Jurkat, Clone E6-1 (cell line): Measurements from ENCODE around the gene MMP19.

Experiments used
- DNase-seq: peaks from one replicate; pipeline ENCODE4 v3.0.0-alpha.2; 2011; ENCODE audit warnings: low read depth, low spot score
- H3K4me3 ChIP-seq: 2 replicates; pipeline ENCODE4 v1.5.1; 2011; ENCODE audit warnings: mild to moderate bottlenecking, low read length, control low read depth, moderate library complexity

MMP19 gene

GRCh38 chr12:55818140-55818728 lies 24.5 kb downstream of the MMP19 start:
- peak overlapping the region; percentile 100 for H3K4me3 ChIP-seq

GRCh38 chr12:55817345-55818139 lies 25.2 kb downstream of the MMP19 start, which contains the start of the genes ORMDL2 and SARNP:
ORMDL2 (plus strand) TSS chr12:55818041; CDS start chr12:55819000, 959 bp downstream.
SARNP (minus strand) TSS chr12:55817724; CDS start chr12:55817701, 23 bp downstream.
- peak within 1 kb of the TSS; percentile 100 for H3K4me3 ChIP-seq
- DNase-seq: peak; percentile 100

More at GRCh38 chr12:55818140-55818728, 24.5 kb downstream of the MMP19 start:
- no peak for DNase-seq

GRCh38 chr12:55816881-55817344 lies 25.8 kb downstream of the MMP19 start:
- H3K4me3 ChIP-seq: peak overlapping the region; percentile 100
- no peak for DNase-seq

- no peak overlapping the region for H3K4me3 ChIP-seq
- no peak for DNase-seq
These were observed 27.3 kb downstream of the MMP19 start for GRCh38 chr12:55815473-55815872.

- H3K4me3 ChIP-seq: no peak overlapping the region
- DNase-seq: no peak
These were observed 28.5 kb downstream of the MMP19 start for GRCh38 chr12:55814257-55814656.

- H3K4me3 ChIP-seq: no peak overlapping the region
- DNase-seq: no peak
These were observed 30.6 kb downstream of the MMP19 start for GRCh38 chr12:55812088-55812487.

- H3K4me3 ChIP-seq: no peak overlapping the region
- DNase-seq: no peak
These were observed 33.5 kb downstream of the MMP19 start for GRCh38 chr12:55809274-55809673.

GRCh38 chr12:55806982-55807381 lies 35.8 kb downstream of the MMP19 start:
- no peak for DNase-seq
- no peak overlapping the region for H3K4me3 ChIP-seq

GRCh38 chr12:55797550-55797949 lies 45.2 kb downstream of the MMP19 start:
- no peak overlapping the region for H3K4me3 ChIP-seq
- DNase-seq: no peak

GRCh38 chr12:55797068-55797467 lies 45.7 kb downstream of the MMP19 start:
- DNase-seq: peak; percentile 27
- no peak overlapping the region for H3K4me3 ChIP-seq

- DNase-seq: no peak
- no peak overlapping the region for H3K4me3 ChIP-seq
These were observed 46.8 kb downstream of the MMP19 start for GRCh38 chr12:55795950-55796349.

- DNase-seq: no peak
- no peak overlapping the region for H3K4me3 ChIP-seq
These were observed 52.8 kb downstream of the MMP19 start for GRCh38 chr12:55789893-55790292.

GRCh38 chr12:55789171-55789570 lies 53.6 kb downstream of the MMP19 start:
- no peak for DNase-seq

GRCh38 chr12:55788546-55788945 lies 54.2 kb downstream of the MMP19 start:
- DNase-seq: no peak
- no peak overlapping the region for H3K4me3 ChIP-seq

More at GRCh38 chr12:55789171-55789570, 53.6 kb downstream of the MMP19 start:
- no peak overlapping the region for H3K4me3 ChIP-seq
